CD14-positive monocyte (primary cell): ENCODE data around the gene ATE1. TPM values are rescaled to one million over a fixed set of nuclear protein-coding genes. Genes with fewer than 3 reads are reported as not detected.
A peak's percentile ranks its signal among the peaks of the same experiment; 100 is the strongest.

Source experiments
- DNase-seq, 3 donors: peaks; one replicate each; pipeline ENCODE4 v3.0.0-alpha.2; 2011 to 2022
- H2AFZ ChIP-seq: 2 replicates; pipeline ENCODE4 v1.6.0; 2012; ENCODE audit warnings: mild to moderate bottlenecking, low read depth, low read length, inconsistent platforms; ENCODE audit not compliant: insufficient read depth, poor library complexity, severe bottlenecking
- H3K27ac ChIP-seq, 2 donors: 1 replicate in 1 of 2; 2 replicates in 1 of 2; pipeline ENCODE4 v1.5.1; 2012 to 2013; ENCODE audit warnings: low read length in 2 of 2, control low read depth in 1 of 2, inconsistent platforms in 1 of 2, low read depth in 1 of 2, mild to moderate bottlenecking in 1 of 2
- H3K27me3 ChIP-seq, 2 donors: one replicate each; pipeline versions ENCODE4 v1.6.0 to v1.6.1; 2011 to 2013; ENCODE audit warnings: low read length in 2 of 2; ENCODE audit not compliant: control insufficient read depth in 2 of 2, insufficient read depth in 2 of 2
- H3K36me3 ChIP-seq, 2 donors: replicated peaks in 1 of 2; 1 replicate in 1 of 2; 2 replicates in 1 of 2; pipeline versions ENCODE4 v1.5.1 to v1.6.1; 2012 to 2013; ENCODE audit warnings: low read length in 2 of 2, control low read depth in 1 of 2, inconsistent platforms in 1 of 2, mild to moderate bottlenecking in 1 of 2; ENCODE audit not compliant: insufficient read depth in 2 of 2, control insufficient read depth in 1 of 2
- H3K4me1 ChIP-seq, 2 donors: 1 replicate in 1 of 2; 2 replicates in 1 of 2; pipeline versions ENCODE4 v1.5.1 to v1.6.1; 2012 to 2013; ENCODE audit warnings: low read length in 2 of 2, control low read depth in 1 of 2, inconsistent platforms in 1 of 2, mild to moderate bottlenecking in 1 of 2, moderate library complexity in 1 of 2; ENCODE audit not compliant: insufficient read depth in 2 of 2, control insufficient read depth in 1 of 2
- H3K4me2 ChIP-seq: replicated peaks from 2 replicates; pipeline ENCODE3; 2012; ENCODE audit warnings: low read length, moderate library complexity, mild to moderate bottlenecking; ENCODE audit not compliant: poor library complexity, severe bottlenecking; ENCODE audit errors: extremely low read depth
- H3K4me3 ChIP-seq, 3 experiments: fragments of 200-600 bp in 1 of 3; sonication (generic) in 1 of 3; replicated peaks in 1 of 3; 1 replicate in 2 of 3; 2 replicates in 1 of 3; pipeline ENCODE4 v1.5.1; 2011 to 2013; ENCODE audit warnings: low read length in 3 of 3, mild to moderate bottlenecking in 3 of 3, control low read depth in 2 of 3, low read depth in 2 of 3, inconsistent platforms in 1 of 3, moderate library complexity in 1 of 3
- H3K79me2 ChIP-seq: 2 replicates; pipeline ENCODE4 v1.6.0; 2012; ENCODE audit warnings: mild to moderate bottlenecking, control low read depth, inconsistent platforms, low read length, moderate library complexity; ENCODE audit not compliant: insufficient read depth
- H3K9ac ChIP-seq: 2 replicates; pipeline ENCODE4 v1.6.0; 2017; ENCODE audit warnings: low read length, mild to moderate bottlenecking; ENCODE audit not compliant: insufficient read depth, poor library complexity, severe bottlenecking
- H3K9me3 ChIP-seq, 2 donors: replicated peaks in 1 of 2; 1 replicate in 1 of 2; 2 replicates in 1 of 2; pipeline versions ENCODE4 v1.5.1 to v1.6.1; 2012 to 2013; ENCODE audit warnings: low read length in 2 of 2, control low read depth in 1 of 2; ENCODE audit not compliant: control insufficient read depth in 1 of 2, insufficient read depth in 1 of 2
- H4K20me1 ChIP-seq: 2 replicates; pipeline ENCODE4 v1.6.0; 2012; ENCODE audit warnings: mild to moderate bottlenecking, low read length, control low read depth, moderate library complexity; ENCODE audit not compliant: insufficient read depth
- H3K27ac Mint-ChIP-seq, 7 donors: one replicate each; pipeline ENCODE4 v1.8.0; 2020; ENCODE audit warnings: mild to moderate bottlenecking in 7 of 7, mixed read lengths in 7 of 7, moderate library complexity in 6 of 7, inconsistent platforms in 2 of 7
- H3K27me3 Mint-ChIP-seq, 3 donors: one replicate each; pipeline ENCODE4 v1.8.0; 2021 to 2022; ENCODE audit warnings: low read depth in 3 of 3, mild to moderate bottlenecking in 3 of 3, mixed read lengths in 3 of 3, moderate library complexity in 3 of 3, inconsistent platforms in 1 of 3
- H3K36me3 Mint-ChIP-seq, 2 donors: one replicate each; pipeline ENCODE4 v1.8.0; 2020; ENCODE audit warnings: mixed read lengths in 2 of 2, inconsistent platforms in 1 of 2, mild to moderate bottlenecking in 1 of 2
- H3K4me1 Mint-ChIP-seq: one replicate; pipeline ENCODE4 v1.8.0; 2020; ENCODE audit warnings: mild to moderate bottlenecking, mixed read lengths
- H3K4me3 Mint-ChIP-seq, 2 donors: one replicate each; pipeline ENCODE4 v1.8.0; 2020; ENCODE audit warnings: mild to moderate bottlenecking in 2 of 2, mixed read lengths in 2 of 2, moderate library complexity in 1 of 2
- H3K9me3 Mint-ChIP-seq, 7 donors: one replicate each; pipeline ENCODE4 v1.8.0; 2020 to 2022; ENCODE audit warnings: mixed read lengths in 7 of 7, mild to moderate bottlenecking in 6 of 7, moderate library complexity in 6 of 7, inconsistent platforms in 2 of 7
- WGBS: methylation state at CpG from one replicate; pipeline ENCODE4 v1.1.5; 2013; ENCODE audit warnings: missing lambda C conversion rate; ENCODE audit not compliant: insufficient coverage; 5-methylcytosine and 5-hydroxymethylcytosine counted together
- intact Hi-C, 2 donors: fragments of 100-400 bp; cut with micrococcal nuclease; formaldehyde crosslinking; loops; one replicate each; pipeline versions ENCODE4 v1.15.0 to v1.15.1; 2023
- polyA plus RNA-seq, 3 donors: library from polyadenylated mRNA; depleted of rRNA in 1 of 3; unstranded in 2 of 3; stranded (reverse) in 1 of 3; fragments of 300-500 nt in 2 of 3; fragments of >200 nt in 1 of 3; fragmentation: Illumina TruSeq in 2 of 3; gene quantifications; 1 replicate in 2 of 3; 2 replicates in 1 of 3; pipeline ENCODE4 v1.2.3, GENCODE V29; 2012 to 2021
- TF ChIP-seq, protein P1 (sequence below): fragments of 200-600 bp; IDR thresholded peaks from one replicate; pipeline ENCODE4 v1.8.0; 2022; ENCODE audit warnings: antibody characterized with exemption, mild to moderate bottlenecking

The ATE1 gene
- polyA plus RNA-seq, 3 donors: 9.2 to 19.5 (median 15.8) TPM

GRCh38 chr10:121914661-121915060 is 13.2 kb downstream of the ATE1 start:
- H3K36me3 ChIP-seq: peaks cover 26 to 63% of the 10 kb centered on the region in 2 donors
- intact Hi-C loops: no loop called here
- no peaks in the 10 kb centered on the region for H3K27me3 ChIP-seq
- H2AFZ ChIP-seq: no peak overlapping the region
- H3K4me1 ChIP-seq: no peaks in the 10 kb centered on the region
- TF ChIP-seq, protein P1, sequence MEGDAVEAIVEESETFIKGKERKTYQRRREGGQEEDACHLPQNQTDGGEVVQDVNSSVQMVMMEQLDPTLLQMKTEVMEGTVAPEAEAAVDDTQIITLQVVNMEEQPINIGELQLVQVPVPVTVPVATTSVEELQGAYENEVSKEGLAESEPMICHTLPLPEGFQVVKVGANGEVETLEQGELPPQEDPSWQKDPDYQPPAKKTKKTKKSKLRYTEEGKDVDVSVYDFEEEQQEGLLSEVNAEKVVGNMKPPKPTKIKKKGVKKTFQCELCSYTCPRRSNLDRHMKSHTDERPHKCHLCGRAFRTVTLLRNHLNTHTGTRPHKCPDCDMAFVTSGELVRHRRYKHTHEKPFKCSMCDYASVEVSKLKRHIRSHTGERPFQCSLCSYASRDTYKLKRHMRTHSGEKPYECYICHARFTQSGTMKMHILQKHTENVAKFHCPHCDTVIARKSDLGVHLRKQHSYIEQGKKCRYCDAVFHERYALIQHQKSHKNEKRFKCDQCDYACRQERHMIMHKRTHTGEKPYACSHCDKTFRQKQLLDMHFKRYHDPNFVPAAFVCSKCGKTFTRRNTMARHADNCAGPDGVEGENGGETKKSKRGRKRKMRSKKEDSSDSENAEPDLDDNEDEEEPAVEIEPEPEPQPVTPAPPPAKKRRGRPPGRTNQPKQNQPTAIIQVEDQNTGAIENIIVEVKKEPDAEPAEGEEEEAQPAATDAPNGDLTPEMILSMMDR: no peak
- Mint-ChIP-seq H3K4me3 (no peak overlapping the region), H3K27ac (no peak overlapping the region), H3K36me3 (peaks cover 51 to 78% of the 10 kb centered on the region in 2 donors), H3K9me3 (peaks cover 0 to 9% (median 2%) of the 10 kb centered on the region in 7 donors), H3K27me3 (no peaks in the 10 kb centered on the region), H3K4me1 (no peaks in the 10 kb centered on the region)
- no peak overlapping the region for H3K4me3 ChIP-seq
- no peaks in the 10 kb centered on the region for H3K79me2 ChIP-seq
- no peak overlapping the region for H3K4me2 ChIP-seq
- H3K27ac ChIP-seq: no peak overlapping the region
- DNase-seq: no peak
- no peaks in the 10 kb centered on the region for H3K9me3 ChIP-seq
- no peak overlapping the region for H3K9ac ChIP-seq
- H4K20me1 ChIP-seq: no peaks in the 10 kb centered on the region
- WGBS: 94% methylated on average over 4 of the region's 6 CpGs

DNA sequence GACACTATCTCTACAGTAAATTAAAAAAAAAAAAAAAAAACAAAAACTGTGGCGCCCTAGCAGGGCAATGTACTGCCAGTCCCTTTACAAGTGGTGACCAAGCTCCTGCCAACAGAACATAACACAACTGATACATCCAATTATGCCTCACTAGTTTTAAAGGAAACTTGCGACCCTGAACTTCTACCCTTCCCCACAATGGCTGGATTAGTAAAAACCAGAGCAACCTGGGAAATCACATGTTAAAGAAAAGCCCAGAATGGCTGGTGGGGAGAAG is 16.5 kb downstream of the ATE1 start:
- Histone ChIP-seq H3K79me2 (no peaks in the 10 kb centered on the region), H2AFZ (no peak overlapping the region), H3K9ac (no peak overlapping the region), H3K4me2 (no peak overlapping the region), H3K4me1 (no peaks in the 10 kb centered on the region), H3K27ac (no peak overlapping the region), H3K36me3 (peaks cover 37 to 62% of the 10 kb centered on the region in 2 donors), H3K27me3 (no peaks in the 10 kb centered on the region), H3K4me3 (no peak overlapping the region), H3K9me3 (no peaks in the 10 kb centered on the region), H4K20me1 (no peaks in the 10 kb centered on the region)
- H3K9me3 Mint-ChIP-seq: no peaks in the 10 kb centered on the region
- no peaks in the 10 kb centered on the region for H3K4me1 Mint-ChIP-seq
- DNase-seq: no peak
- TF ChIP-seq, protein P1: no peak
- no CpG with 5 or more reads among the region's 2 CpGs for WGBS
- intact Hi-C loops: no loop called here
- H3K27ac Mint-ChIP-seq: peak overlapping the region in 1 of 7 donors; percentile 27
- H3K36me3 Mint-ChIP-seq: peaks cover 54 to 87% of the 10 kb centered on the region in 2 donors
- H3K27me3 Mint-ChIP-seq: no peaks in the 10 kb centered on the region
- H3K4me3 Mint-ChIP-seq: no peak overlapping the region
